ENCODE measurements around the gene TMEM63A. TPM values are rescaled to one million over a fixed set of nuclear protein-coding genes. Genes with fewer than 3 reads are reported as not detected.
"Not testable (repeated sequence)": the region's sequence is repeated elsewhere in the genome, so short reads cannot be mapped to it uniquely, and the experiment has no call there.

TMEM63A gene
- 30.7 TPM for total RNA-seq
- long read RNA-seq, partial matches to known transcripts: 9 of 13 reads
- long read RNA-seq, other reads (novel, unspliced or antisense): 3 of 13 reads

GRCh38 chr1:225881959-225882693 lies at the start of gene TMEM63A:
TSS of gene TMEM63A (minus strand) at chr1:225882380. CDS start at chr1:225877580, 4,800 bp downstream.
- ATAC-seq (peak; percentile 92), DNase-seq (peak; percentile 98)
- intact Hi-C loops (cut with micrococcal nuclease): no loop called here

- intact Hi-C loops (cut with micrococcal nuclease): no loop called here
- ATAC-seq (no peak), DNase-seq (no peak)
Observed at GRCh38 chr1:225931270-225932136, 49.3 kb upstream of the TMEM63A start.

GRCh38 chr1:225930566-225930965 lies 48.4 kb upstream of the TMEM63A start:
- ATAC-seq (no peak), DNase-seq (no peak)
- intact Hi-C loops (cut with micrococcal nuclease): no loop called here

DNA sequence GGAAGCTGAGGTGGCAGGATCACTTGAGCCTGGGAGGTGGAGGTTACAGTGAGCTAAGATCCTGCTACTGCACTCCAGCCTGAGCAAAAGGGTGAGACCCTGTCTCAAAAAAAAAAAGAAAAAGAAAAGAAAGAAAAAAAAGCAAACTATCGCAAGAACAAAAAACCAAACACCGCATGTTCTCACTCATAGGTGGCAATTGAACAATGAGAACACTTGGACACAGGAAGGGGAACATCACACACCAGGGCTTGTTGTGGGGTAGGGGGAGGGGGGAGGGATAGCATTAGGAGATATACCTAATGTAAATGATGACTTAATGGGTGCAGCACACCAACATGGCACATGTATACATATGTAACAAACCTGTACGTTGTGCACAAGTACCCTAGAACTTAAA lies 47.3 kb upstream of the TMEM63A start:
- ATAC-seq; DNase-seq; intact Hi-C loops (cut with micrococcal nuclease): not testable (repeated sequence)

DNA sequence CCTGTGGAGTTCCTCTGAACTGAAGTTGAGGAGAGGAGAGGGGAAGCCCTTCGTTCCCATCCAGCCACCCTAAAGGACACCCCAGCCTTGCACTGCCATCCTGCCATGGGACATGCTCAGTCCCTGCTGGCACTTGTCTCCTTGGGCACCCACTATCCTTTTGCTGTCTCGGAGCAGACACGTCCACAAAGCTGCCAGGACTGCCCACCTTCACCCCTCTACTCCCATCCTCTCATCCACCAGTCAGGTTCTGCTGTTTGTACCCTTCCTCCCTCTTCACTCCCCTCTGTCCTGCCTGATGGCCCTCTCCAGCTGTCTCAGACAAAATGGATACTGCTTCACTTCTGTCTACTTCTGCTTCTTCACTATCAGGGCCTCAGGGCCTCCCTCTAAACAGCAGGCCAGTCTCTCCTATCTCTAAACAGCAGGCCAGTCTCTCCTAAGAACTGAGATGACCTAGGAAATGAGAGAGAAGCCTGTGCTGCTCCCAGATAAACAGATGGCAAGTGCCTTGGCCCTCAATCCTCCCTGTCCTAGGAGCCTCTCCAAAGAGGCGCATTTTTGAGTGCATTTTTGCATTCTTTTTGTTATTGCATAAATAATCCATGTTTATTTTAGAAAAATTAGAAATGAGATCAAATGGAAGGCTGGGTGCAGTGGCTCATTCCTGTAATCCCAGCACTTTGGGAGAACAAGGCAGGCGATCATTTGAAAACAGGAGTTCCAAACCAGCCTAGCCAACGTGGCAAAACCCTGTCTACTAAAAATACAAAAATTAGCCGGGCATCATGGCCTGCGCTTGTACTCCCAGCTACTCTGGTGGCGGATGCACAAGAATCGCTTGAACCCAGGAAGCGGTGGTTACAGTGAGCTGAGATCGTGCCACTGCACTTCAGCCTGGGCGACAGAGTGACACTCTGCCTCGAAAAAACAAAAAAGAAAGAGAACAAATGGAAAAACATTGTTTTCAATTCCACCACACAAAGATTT lies 46.3 kb upstream of the TMEM63A start:
- intact Hi-C loops (cut with micrococcal nuclease): no loop called here
- DNase-seq: no peak
- ATAC-seq: no peak

GRCh38 chr1:225926551-225927113 lies 44.5 kb upstream of the TMEM63A start:
- intact Hi-C loops (cut with micrococcal nuclease): no loop called here
- DNase-seq (no peak), ATAC-seq (no peak)

- intact Hi-C loops (cut with micrococcal nuclease): no loop called here
- ATAC-seq: peak; percentile 99
- DNase-seq: peak; percentile 98
Observed at GRCh38 chr1:225923692-225924555, 41.7 kb upstream of the TMEM63A start, which contains the start of gene PYCR2. TSS of gene PYCR2 (minus strand) at chr1:225924250. CDS start at chr1:225924110, 140 bp downstream.

GRCh38 chr1:225923381-225923691 lies 41.2 kb upstream of the TMEM63A start:
- ATAC-seq (peak; percentile 2), DNase-seq (no peak)
- intact Hi-C loops (cut with micrococcal nuclease): no loop called here

DNA sequence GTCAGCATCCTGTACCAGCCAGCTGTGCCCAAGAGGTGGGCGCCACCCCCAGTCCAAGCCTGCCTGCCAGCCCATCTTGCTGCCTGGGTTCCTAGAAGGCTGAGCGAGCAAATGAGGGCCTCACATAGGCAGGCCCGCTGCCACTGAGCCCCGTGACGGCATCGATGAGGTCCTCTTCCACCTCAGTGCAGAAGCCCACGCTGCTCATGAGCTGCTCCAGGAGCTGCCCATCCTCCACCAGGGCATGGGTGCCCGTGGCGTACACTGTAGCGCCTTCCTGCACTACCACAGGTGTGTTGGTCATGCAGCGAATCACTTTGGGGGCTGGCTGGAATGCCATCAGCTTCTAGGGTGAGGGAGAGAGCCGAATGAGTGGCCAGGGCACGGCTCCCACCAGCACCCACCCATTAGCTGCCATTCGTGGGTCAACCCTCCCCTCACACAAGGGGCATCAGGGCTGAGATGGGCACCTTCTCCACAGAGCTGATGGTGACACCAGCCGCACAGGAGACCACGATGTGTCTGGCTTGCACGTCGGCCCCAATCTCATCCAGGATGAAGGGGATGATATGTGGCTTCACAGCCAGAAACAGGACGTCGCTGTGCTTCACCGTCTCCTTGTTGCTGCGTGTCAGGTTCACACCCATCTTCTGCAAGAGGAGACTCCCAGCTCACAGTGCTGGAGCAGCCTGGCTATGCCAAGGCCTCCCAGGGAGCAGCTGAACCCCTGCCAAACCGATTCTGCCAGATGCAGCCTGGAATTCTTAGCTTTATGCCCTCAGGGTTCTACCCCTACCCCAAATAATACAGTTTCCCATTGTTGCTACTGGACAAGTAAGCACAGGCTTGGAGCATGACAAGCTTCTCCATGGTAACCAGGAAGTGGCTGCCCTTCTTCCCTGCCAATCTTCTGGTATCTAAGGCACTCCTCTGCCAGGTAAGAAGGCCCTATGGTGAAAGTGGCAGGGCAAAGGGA lies 39.8 kb upstream of the TMEM63A start:
- intact Hi-C loops (cut with micrococcal nuclease): no loop called here
- DNase-seq (no peak), ATAC-seq (no peak)

- ATAC-seq: peak; percentile 25
- intact Hi-C loops (cut with micrococcal nuclease): no loop called here
- DNase-seq: peak; percentile 83
Observed at GRCh38 chr1:225919906-225920305, 37.7 kb upstream of the TMEM63A start.

DNA sequence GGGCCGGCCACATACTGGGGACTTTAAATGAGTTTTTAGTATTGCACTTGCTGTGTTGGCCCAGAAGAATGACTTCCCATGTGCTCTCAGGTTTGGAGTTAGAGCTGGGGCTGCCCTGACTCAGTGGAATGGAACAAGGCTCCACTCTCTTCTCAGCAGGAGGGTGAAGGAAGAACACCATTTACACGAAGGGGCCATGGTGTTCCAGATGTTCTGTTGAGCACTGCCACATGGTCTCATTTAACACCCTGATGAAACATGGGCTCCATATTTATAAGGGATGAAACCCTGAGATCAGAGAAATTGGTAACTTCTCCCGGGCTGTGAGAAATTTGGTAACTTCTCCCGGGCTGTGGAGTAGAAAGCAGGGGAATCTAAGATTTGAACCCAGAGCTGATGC lies 36.1 kb upstream of the TMEM63A start:
- DNase-seq (no peak), ATAC-seq (no peak)
- intact Hi-C loops (cut with micrococcal nuclease): no loop called here

- no peak for DNase-seq
- intact Hi-C loops (cut with micrococcal nuclease): no loop called here
- ATAC-seq: no peak
Observed at GRCh38 chr1:225917536-225917935, 35.4 kb upstream of the TMEM63A start.

DNA sequence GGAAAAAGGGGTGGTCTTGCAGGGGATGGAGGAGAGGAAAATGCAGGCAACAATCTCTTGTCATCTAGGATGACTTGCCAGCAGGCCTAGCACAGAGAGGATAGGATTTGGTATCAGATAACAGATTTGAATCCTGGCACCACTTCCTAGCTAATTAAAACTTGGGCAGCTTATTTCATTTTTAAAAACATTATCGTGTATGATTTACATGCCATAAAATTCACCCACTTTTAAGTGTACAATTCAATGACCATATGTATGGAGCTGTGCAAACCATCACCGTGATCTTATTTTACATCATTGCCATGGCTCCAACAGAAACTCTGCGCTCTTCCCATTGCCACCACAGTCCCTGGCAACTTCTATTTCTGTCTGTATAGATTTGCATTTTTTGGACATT lies 34.9 kb upstream of the TMEM63A start:
- intact Hi-C loops (cut with micrococcal nuclease): no loop called here
- no peak for DNase-seq
- no peak for ATAC-seq

GRCh38 chr1:225915538-225915991 lies 33.4 kb upstream of the TMEM63A start:
- intact Hi-C loops (cut with micrococcal nuclease): no loop called here
- DNase-seq: no peak
- no peak for ATAC-seq

- intact Hi-C loops (cut with micrococcal nuclease): no loop called here
- no peak for ATAC-seq
Observed at GRCh38 chr1:225914947-225915346, 32.8 kb upstream of the TMEM63A start.

GRCh38 chr1:225914391-225914790 lies 32.2 kb upstream of the TMEM63A start:
- ATAC-seq: no peak
- intact Hi-C loops (cut with micrococcal nuclease): no loop called here
- no peak for DNase-seq

More at GRCh38 chr1:225914947-225915346, 32.8 kb upstream of the TMEM63A start:
- no peak for DNase-seq

All from left ventricle myocardium superior (tissue), 1 donor.